Activated naive CD8-positive, alpha-beta T cell treated with anti-CD3 and anti-CD28 coated beads, Interleukin-2, amount 10 ng/mL, durations not matched to agents 7 days and 5 days (primary cell): ENCODE data around the gene STIP1. TPM values are rescaled to one million over a fixed set of nuclear protein-coding genes. Genes with fewer than 3 reads are reported as not detected.
"Not testable (repeated sequence)": the region's sequence is repeated elsewhere in the genome, so short reads cannot be mapped to it uniquely, and the experiment has no call there.

Experiments
- ATAC-seq: fragments of 150-1000 bp; cut with Tn5 transposase; one replicate; pipeline ENCODE4 v1.10.0; 2021; ENCODE audit warnings: low read depth, moderate library complexity
- POLR2A ChIA-PET: fragments of 350-600 bp; sonication (Branson Sonifier 250); formaldehyde crosslinking; loops from one replicate; lab custom pipeline; 2021; ENCODE audit warnings: antibody characterized with exemption; lab: Charles Lee
- DNase-seq: peaks from one replicate; pipeline ENCODE4 v3.0.0; 2021
- H3K27ac Mint-ChIP-seq: one replicate; pipeline ENCODE4 v1.8.0; 2022; ENCODE audit warnings: mild to moderate bottlenecking, mixed read lengths
- H3K27me3 Mint-ChIP-seq: one replicate; pipeline ENCODE4 v1.8.0; 2022; ENCODE audit warnings: mild to moderate bottlenecking, moderate library complexity, mixed read lengths
- H3K36me3 Mint-ChIP-seq: one replicate; pipeline ENCODE4 v1.8.0; 2021; ENCODE audit warnings: mild to moderate bottlenecking, mixed read lengths
- H3K4me1 Mint-ChIP-seq: one replicate; pipeline ENCODE4 v1.8.0; 2021; ENCODE audit warnings: mixed read lengths
- H3K4me3 Mint-ChIP-seq: one replicate; pipeline ENCODE4 v1.8.0; 2022; ENCODE audit warnings: mild to moderate bottlenecking, moderate library complexity, mixed read lengths
- H3K9me3 Mint-ChIP-seq: one replicate; pipeline ENCODE4 v1.8.0; 2021; ENCODE audit warnings: mixed read lengths
- total RNA-seq, 2 experiments: library from RNA; stranded (reverse); gene quantifications; one replicate each; pipeline ENCODE4 v1.2.3, GENCODE V29; 2021

Gene STIP1
- total RNA-seq, 2 experiments from 2014 or later: 218 to 219 TPM

DNA sequence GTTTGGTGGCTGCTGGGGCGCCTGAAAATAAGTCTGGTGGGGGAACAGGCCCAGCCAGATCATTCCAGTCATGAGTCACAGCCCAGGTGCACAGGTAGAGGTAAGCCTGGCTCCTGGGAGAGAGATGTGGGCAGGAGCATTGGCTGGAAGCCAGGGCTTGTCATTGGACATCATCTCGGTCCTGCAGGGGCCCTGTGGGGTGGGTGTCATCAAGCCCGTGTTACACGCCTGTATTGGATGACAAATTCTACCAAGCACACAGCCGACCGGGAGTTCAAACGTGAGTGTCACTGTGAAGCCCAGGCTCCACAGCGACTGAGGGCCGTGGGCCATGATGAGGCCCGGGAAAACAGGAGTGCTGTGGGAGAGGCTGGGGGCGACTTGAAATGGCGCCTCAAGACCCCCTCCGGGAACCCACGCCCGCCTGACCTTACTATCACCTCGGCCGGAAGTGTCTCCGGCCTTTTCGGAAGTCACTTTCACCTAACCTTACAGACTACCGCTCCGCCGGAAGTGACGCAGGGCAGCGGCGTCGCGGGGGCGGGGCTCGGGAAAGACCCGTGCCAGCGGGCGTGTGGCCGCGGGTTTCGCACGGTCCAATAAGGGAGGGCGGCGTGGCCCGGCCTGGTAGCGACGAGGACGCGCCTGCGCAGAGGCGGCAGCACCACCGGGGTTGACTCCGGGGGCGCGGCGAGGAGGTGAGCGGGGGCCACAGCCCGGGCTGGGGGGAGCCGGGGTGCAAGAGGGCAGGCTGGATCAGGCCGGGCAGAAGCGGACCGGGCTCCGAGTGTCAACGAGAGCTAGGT lies 54.7 kb downstream of the STIP1 start, which contains the start of gene FKBP2:
FKBP2 (plus strand) TSS at position 661 of the 806 bp plus-strand sequence. CDS start 1,293 bp downstream, outside the sequence.
- Mint-ChIP-seq H3K27me3 (no peaks in the 10 kb centered on the region), H3K36me3 (peaks cover 18% of the 10 kb centered on the region), H3K4me3 (peak within 1 kb of the TSS; percentile 96), H3K4me1 (peaks cover 24% of the 10 kb centered on the region), H3K9me3 (no peaks in the 10 kb centered on the region), H3K27ac (peak within 1 kb of the TSS; percentile 98)
- POLR2A ChIA-PET: interaction anchor here (0.7 to 26.2 kb wide), 18 partner anchors 9 to 118 kb away, joined by 3 to 419 read pairs (median 5); partner anchors contain the start of genes BAD, DNAJC4, ESRRA and FERMT3
- DNase-seq (peak; percentile 99), ATAC-seq (peak; percentile 75)

DNA sequence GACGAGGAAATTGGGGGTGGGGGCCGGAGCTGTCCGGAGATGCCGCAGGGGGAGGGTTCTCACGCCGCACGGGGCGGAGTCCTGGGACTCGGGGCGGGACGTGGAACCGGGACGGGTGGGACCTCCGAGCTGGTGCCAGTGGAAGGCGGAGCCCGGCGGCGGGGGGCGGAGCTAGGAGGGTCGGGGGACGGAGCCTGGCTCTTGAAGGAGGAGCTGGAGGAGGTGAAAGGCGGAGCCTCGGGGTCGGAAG lies 55.2 kb downstream of the STIP1 start:
- DNase-seq: peak; percentile 100
- Mint-ChIP-seq H3K4me1 (peaks cover 24% of the 10 kb centered on the region), H3K36me3 (peaks cover 18% of the 10 kb centered on the region), H3K4me3 (peak overlapping the region; percentile 96), H3K27me3 (no peaks in the 10 kb centered on the region), H3K9me3 (no peaks in the 10 kb centered on the region), H3K27ac (peak overlapping the region; percentile 98)
- ATAC-seq: peak; percentile 75
- POLR2A ChIA-PET: interaction anchor here (0.7 to 7.1 kb wide), 14 partner anchors 9 to 118 kb away, joined by 3 to 106 read pairs (median 5); partner anchors contain the start of genes BAD, DNAJC4, ESRRA and FERMT3

DNA sequence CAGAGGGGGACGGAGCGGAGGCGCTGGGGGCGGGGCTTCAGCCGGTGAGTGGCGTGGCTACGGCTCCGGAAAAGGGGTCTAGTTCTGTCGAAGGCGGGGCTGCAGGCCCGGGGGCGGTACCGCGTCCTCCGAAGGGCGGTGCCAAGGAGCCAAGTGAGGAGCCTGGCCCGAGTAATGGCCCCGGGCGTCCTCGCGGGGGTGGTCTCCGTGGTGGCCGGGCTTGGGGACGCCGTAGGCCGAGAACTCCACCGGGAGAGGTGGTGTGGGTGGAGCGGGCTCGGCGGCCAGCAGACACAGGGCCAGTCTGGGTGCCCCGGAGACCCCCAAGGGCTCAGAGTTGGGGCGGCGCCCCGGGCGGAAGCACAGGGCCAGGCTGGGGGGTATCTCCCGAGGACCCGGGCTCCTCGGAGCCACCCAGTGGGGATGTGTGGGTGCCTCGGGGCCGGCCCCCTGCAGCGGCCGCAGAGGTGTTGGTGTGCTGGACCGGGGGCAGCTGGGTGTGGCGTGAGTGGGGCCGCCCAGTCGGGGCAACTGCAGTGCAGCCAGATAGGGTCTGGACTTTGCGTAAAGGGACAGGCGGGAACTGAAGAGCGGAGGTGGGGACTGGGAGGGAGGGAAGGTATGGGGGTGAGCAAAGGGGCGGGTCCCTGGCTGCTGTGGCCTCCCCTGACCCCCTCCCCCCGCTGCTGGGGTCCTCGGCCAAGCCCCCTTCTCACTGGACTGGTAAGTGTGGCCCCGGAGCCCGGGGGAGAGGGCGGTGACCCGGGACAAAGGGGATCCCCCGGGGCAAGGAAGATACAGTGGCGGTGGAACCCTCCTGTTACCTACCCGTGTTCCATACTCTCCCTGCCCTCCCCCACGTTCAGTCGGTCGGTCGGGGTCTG lies 55.8 kb downstream of the STIP1 start:
- Mint-ChIP-seq H3K27me3 (no peaks in the 10 kb centered on the region), H3K4me3 (peak overlapping the region; percentile 96), H3K4me1 (peaks cover 24% of the 10 kb centered on the region), H3K36me3 (peaks cover 18% of the 10 kb centered on the region), H3K9me3 (no peaks in the 10 kb centered on the region), H3K27ac (peak overlapping the region; percentile 98)
- ATAC-seq: peak; percentile 66
- DNase-seq: no peak
- POLR2A ChIA-PET: interaction anchor here (0.7 to 7.1 kb wide), 15 partner anchors 9 to 117 kb away, joined by 3 to 106 read pairs (median 5); partner anchors contain the start of genes BAD, DNAJC4, ESRRA and FERMT3

DNA sequence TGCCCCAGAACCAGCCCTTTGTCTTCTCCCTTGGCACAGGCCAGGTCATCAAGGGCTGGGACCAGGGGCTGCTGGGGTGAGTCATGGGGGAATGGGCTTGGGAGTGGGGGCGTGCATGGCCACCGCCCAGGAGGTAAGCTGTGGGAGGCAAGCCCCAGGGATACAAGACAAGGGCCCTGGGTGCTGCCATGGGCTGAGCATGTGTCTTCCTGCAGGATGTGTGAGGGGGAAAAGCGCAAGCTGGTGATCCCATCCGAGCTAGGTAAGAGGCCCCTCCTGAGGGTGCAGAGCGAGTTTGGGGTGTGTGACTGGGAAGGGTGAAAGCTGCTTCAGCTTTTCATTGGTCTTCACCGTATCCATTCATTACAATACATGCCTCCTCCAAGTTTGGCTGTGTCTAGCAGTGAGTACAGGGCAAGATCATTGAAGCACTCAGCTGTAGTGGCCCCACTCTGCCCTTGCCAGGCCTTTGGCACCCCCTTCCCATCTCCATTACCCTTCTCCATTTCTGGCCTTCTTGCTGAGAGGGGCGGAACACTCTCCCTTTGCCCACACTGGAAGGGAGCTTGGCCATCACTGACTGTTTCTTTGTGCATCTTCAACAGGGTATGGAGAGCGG lies 57.4 kb downstream of the STIP1 start:
- no peak for ATAC-seq
- peak overlapping the region; percentile 96 for H3K4me3 Mint-ChIP-seq
- POLR2A ChIA-PET: interaction anchor here (0.6 to 7.1 kb wide), 8 partner anchors 11 to 61 kb away, joined by 3 to 106 read pairs (median 11); partner anchors contain the start of genes ESRRA, FERMT3, NUDT22 and TRPT1
- peaks cover 12% of the 10 kb centered on the region for H3K36me3 Mint-ChIP-seq
- peak overlapping the region; percentile 81 for H3K27ac Mint-ChIP-seq
- peaks cover 27% of the 10 kb centered on the region for H3K4me1 Mint-ChIP-seq
- DNase-seq: no peak
- H3K9me3 Mint-ChIP-seq: no peaks in the 10 kb centered on the region
- no peaks in the 10 kb centered on the region for H3K27me3 Mint-ChIP-seq

DNA sequence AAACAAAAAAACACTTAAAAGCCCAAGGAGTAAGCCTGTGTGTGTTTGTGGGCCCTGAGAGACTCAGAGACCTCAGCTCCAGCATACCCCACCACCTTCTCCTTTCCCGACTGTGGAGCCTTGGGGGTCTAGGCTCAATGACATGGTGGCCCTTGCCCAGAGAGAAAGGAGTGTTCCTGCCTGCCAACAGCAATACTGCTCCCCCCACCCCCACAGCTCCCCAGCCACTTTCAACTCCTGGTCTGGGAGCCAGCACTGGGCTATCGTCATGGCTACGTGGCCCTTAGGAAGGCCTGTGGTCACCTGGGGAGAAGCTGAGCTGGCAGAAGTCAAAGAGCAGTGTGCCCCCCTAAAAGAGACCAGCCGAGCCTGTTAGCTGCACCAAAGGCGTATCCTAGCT lies 58.1 kb downstream of the STIP1 start:
- H3K36me3 Mint-ChIP-seq: peaks cover 8% of the 10 kb centered on the region
- H3K27me3 Mint-ChIP-seq: no peaks in the 10 kb centered on the region
- POLR2A ChIA-PET: interaction anchor here (0.6 to 7.1 kb wide), 8 partner anchors 11 to 60 kb away, joined by 3 to 106 read pairs (median 14); partner anchors contain the start of genes BAD, ESRRA, FERMT3 and GPR137
- no peak for ATAC-seq
- H3K9me3 Mint-ChIP-seq: no peaks in the 10 kb centered on the region
- H3K4me1 Mint-ChIP-seq: peaks cover 27% of the 10 kb centered on the region
- H3K27ac Mint-ChIP-seq: peak overlapping the region; percentile 34
- DNase-seq: no peak
- H3K4me3 Mint-ChIP-seq: peak overlapping the region; percentile 5

DNA sequence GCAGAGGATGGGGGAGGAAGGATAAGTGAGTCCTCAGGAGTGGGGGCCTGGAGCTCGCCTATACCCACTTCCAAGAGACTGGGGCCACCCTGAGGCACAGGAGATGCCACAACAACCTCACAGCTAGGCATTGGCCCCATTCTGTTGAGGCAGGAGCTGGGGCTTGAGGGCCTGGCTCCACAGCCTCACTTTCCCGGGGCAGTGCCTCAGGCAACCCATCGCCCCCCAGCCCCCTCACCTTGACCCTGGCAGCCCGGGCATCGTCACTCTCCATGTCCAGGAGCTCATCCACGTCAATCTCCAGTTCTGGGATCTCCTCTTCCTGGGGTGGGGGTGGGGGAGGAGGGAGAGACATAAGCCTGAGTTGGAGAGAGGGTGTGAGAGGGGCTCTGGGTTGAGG lies 59.0 kb downstream of the STIP1 start:
- no peak for ATAC-seq
- Mint-ChIP-seq H3K9me3 (no peaks in the 10 kb centered on the region), H3K36me3 (peaks cover 7% of the 10 kb centered on the region), H3K4me1 (peaks cover 22% of the 10 kb centered on the region), H3K27ac (peak overlapping the region; percentile 90), H3K27me3 (peaks cover under 1% of the 10 kb centered on the region), H3K4me3 (peak overlapping the region; percentile 93)
- no peak for DNase-seq
- POLR2A ChIA-PET: interaction anchor here (0.6 to 7.1 kb wide), 15 partner anchors 10 to 1404 kb away, joined by 3 to 106 read pairs (median 11); partner anchors contain the start of genes BAD, CCDC88B, DNAJC4 and ESRRA

DNA sequence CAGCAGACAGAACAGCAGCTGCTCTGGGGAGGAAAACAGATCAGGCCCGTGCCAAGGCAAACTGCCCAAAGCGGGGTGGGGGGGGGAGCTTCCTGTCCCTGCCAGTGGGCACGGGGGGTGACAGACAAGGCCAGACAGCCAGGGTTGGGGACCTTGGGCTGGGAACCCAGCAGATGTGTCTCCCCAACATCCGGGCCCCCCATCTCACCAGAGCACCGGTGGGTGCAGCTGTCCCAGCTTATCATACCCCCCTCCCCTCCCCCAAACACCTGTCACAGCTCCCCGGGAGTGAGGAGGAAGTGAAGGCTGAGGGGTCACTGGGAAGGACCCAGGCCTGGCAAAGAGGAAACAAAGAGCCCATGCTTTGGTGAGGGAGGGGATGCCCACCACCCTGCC lies 59.4 kb downstream of the STIP1 start:
- Mint-ChIP-seq H3K36me3 (peaks cover 5% of the 10 kb centered on the region), H3K27ac (peak overlapping the region; percentile 90), H3K27me3 (peaks cover 2% of the 10 kb centered on the region), H3K4me1 (peaks cover 18% of the 10 kb centered on the region), H3K9me3 (no peaks in the 10 kb centered on the region), H3K4me3 (peak overlapping the region; percentile 93)
- POLR2A ChIA-PET: interaction anchor here (0.7 to 7.1 kb wide), 14 partner anchors 9 to 1404 kb away, joined by 3 to 106 read pairs (median 11); partner anchors contain the start of genes BAD, CCDC88B, DNAJC4 and ESRRA
- ATAC-seq: no peak
- no peak for DNase-seq

DNA sequence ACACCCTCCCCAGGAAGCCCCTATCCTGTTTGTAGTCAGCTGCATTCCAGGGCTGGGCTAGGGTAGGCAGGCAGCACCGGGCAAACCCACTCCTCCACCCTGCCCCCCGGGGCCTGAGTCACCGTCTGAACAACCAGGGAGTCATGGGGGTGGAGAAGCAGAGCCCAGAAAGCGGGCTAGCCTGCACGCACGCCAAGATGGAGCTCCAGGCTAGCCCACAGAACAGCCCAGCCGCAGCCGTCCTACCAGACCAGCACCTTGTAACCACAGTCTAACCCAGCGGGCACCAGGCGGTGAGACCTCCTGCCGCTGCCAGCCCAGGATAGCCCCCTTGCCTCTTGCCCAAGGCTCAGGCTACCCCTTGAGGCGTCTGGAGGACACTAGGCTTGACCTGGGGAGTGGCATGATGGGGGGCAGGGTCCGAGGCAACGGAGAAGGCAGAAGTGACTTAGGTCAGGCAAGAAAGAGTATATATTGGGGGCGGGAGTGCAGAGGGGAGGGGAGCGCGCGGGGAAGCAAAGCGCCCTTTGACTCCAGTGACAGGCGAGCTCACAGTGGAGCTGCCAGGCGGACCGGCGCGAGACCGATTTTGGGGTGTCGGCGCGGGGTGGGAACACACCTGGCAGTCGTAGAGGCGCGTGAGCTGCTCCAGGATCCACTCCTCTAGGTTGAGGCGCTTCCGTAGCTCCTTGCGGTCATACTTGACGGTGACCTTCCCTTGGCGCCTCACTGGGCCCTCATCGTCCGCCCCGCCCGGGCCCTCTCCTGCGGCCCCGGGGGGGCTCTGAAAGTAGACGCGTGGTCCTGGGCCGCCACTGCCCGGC lies 60.0 kb downstream of the STIP1 start:
- peaks cover 2% of the 10 kb centered on the region for H3K27me3 Mint-ChIP-seq
- DNase-seq (peak; percentile 66), ATAC-seq (no peak)
- no peaks in the 10 kb centered on the region for H3K9me3 Mint-ChIP-seq
- H3K4me3 Mint-ChIP-seq: peak overlapping the region; percentile 93
- H3K27ac Mint-ChIP-seq: peak overlapping the region; percentile 90
- H3K4me1 Mint-ChIP-seq: peaks cover 21% of the 10 kb centered on the region
- POLR2A ChIA-PET: interaction anchor here (0.8 to 7.1 kb wide), 16 partner anchors 11 to 1405 kb away, joined by 3 to 106 read pairs (median 9); partner anchors contain the start of genes BAD, CCDC88B, DNAJC4 and ESRRA
- H3K36me3 Mint-ChIP-seq: peaks cover 5% of the 10 kb centered on the region

DNA sequence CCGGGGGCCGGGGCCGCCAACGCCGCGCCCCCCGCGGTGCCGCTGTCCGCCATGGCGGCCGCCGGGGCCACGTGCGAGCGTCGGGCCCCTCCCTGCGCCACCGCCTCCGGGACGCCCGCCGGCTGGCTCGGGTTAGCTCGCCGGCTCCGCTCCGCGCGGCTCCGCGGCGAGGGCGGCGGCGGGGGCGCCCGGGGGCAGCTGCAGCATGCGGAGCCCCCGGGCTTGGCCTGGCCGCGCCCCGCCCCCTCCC lies 60.6 kb downstream of the STIP1 start:
- Mint-ChIP-seq H3K4me1 (peaks cover 20% of the 10 kb centered on the region), H3K27ac (peak overlapping the region; percentile 67), H3K4me3 (peak overlapping the region; percentile 84)
- H3K36me3 Mint-ChIP-seq, H3K9me3 Mint-ChIP-seq, DNase-seq, H3K27me3 Mint-ChIP-seq: not testable (repeated sequence)
- POLR2A ChIA-PET: interaction anchor here (1.0 to 7.1 kb wide), 11 partner anchors 14 to 93 kb away, joined by 3 to 106 read pairs (median 14); partner anchors contain the start of genes BAD, CCDC88B, DNAJC4 and ESRRA
- peak; percentile 19 for ATAC-seq

DNA sequence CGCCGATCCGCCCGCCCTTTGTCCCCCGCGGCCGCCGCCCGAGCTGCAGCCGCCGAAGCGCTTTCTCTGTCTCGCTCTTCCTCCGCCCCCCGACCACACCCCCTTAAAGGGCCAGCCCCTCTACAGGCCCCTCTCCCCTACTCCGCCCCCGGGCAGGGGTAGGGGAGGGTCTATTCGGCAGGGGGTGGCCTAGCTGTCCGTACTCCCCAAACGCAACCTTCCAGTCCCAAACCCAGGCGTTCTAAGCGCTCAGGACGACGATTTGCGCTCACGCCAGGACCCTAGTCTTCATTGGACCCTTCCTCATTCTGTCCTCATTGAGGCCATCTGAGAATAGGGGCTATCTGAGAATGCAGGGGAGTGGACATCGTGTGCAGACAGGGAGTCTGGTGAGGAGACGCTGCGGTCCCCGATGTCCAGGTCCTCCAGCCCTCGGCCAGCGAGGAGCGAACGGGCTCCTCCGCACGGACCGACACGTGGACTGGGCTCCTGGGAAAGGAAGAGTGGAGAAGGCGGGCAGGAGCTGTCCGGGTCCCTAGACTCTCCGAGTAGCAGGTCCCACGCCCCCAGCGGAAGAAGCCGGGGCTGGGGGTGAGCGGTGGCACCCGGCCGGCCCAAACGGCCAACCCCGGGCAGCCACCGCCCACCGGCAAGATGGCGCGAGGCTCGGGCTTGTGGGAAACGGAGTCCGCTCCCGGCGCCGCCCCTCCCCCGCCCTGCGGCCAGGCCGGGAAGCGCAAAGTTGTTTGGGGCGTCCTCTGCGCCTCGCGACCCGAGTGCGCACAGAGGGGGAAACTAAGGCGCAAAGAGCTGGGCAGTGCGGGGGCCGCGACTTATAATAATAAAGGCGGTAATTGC lies 61.1 kb downstream of the STIP1 start, which contains the start of gene PPP1R14B:
PPP1R14B (minus strand) TSS at position 73 of the 858 bp plus-strand sequence. CDS start 270 bp downstream, outside the sequence.
- Mint-ChIP-seq H3K9me3 (no peaks in the 10 kb centered on the region), H3K4me1 (peaks cover 23% of the 10 kb centered on the region), H3K27me3 (peaks cover 2% of the 10 kb centered on the region), H3K4me3 (peak within 1 kb of the TSS; percentile 93), H3K27ac (peak within 1 kb of the TSS; percentile 90), H3K36me3 (peaks cover 6% of the 10 kb centered on the region)
- POLR2A ChIA-PET: interaction anchor here (1.0 to 7.1 kb wide), 11 partner anchors 13 to 74 kb away, joined by 3 to 106 read pairs (median 14); partner anchors contain the start of genes BAD, DNAJC4, ESRRA and FERMT3
- ATAC-seq (peak; percentile 51), DNase-seq (peak; percentile 88)
